Measurements from ENCODE around the gene WASHC2A.
"Not testable (repeated sequence)": the region's sequence is repeated elsewhere in the genome, so short reads cannot be mapped to it uniquely, and the experiment has no call there.

- TF ChIP-seq CTCF, POLR2A (IDR thresholded peaks at IDR 0.05): not testable (repeated sequence)
Observed at GRCh38 chr10:50059946-50060345, 7.8 kb upstream of the WASHC2A start.
